Stimulated activated CD8-positive, alpha-beta memory T cell treated with anti-CD3 and anti-CD28 coated beads, Interleukin-15, amount 100 ng/mL, for 4 hours (primary cell): ENCODE data around the gene SLC17A6.

ENCODE experiments used
- DNase-seq, 2 donors: peaks; one replicate each; pipeline ENCODE4 v3.0.0-alpha.2; 2020; ENCODE audit warnings: low read depth in 2 of 2

The SLC17A6 gene

GRCh38 chr11:22389526-22390282 is 51.5 kb downstream of the SLC17A6 start:
- DNase-seq, result no peak

DNA sequence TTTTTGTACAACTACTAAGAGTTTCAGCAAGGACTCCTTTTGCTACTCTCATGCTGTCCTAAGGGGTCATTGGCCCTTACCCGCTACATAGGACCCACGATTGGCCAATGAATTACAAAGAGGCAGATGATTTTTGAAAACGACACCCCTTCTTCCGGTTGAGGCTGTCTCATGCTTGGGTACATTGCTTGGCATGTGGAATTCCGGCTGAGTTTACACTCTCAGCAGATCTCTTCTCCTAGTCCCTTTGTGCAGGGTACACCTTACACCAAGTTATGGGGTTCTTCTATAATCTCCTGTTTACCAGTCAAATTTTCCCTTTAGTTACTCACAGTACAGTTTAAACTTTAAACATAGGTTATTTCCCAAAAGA is 52.1 kb downstream of the SLC17A6 start:
- DNase-seq, result no peak

- DNase-seq, result no peak
These were observed 54.4 kb downstream of the SLC17A6 start for GRCh38 chr11:22392561-22392960.

- DNase-seq, result no peak
These were observed 67.2 kb downstream of the SLC17A6 start for GRCh38 chr11:22405377-22405776.

GRCh38 chr11:22407267-22407666 is 69.1 kb downstream of the SLC17A6 start:
- DNase-seq, result no peak

- DNase-seq, result no peak
These were observed 69.7 kb downstream of the SLC17A6 start for GRCh38 chr11:22407921-22408320.

GRCh38 chr11:22415476-22415875 is 77.3 kb downstream of the SLC17A6 start:
- no peak for DNase-seq

GRCh38 chr11:22416462-22416861 is 78.3 kb downstream of the SLC17A6 start:
- DNase-seq, result no peak

DNA sequence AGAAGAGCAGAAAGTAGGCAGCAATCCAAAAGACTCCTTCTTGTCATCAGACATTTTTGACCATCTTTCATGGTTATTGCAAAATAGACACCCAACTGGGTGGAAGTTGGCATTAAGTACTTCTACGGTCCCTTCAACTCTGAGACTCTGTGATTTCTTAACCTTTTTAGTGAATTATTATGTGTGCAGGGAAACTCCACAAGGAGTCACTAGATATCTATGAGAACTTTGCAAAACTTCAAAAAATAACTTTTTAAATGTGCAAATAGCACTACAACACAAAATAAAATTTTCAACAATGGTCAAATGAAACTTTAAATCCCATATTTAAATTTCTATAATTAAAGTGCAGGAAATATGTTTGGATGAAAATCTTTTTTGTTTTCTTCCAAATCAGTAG is 88.7 kb downstream of the SLC17A6 start:
- DNase-seq, result no peak
